Activated CD8-positive, alpha-beta T cell treated with anti-CD3 and anti-CD28 coated beads, Interleukin-2, amount 10 ng/mL, durations not matched to agents 7 days and 5 days (primary cell): ENCODE data around the gene NRN1. TPM values are rescaled to one million over a fixed set of nuclear protein-coding genes. Genes with fewer than 3 reads are reported as not detected.
"Not testable (repeated sequence)": the region's sequence is repeated elsewhere in the genome, so short reads cannot be mapped to it uniquely, and the experiment has no call there.

Experiments
- ATAC-seq: fragments of 150-1000 bp; cut with Tn5 transposase; one replicate; pipeline ENCODE4 v1.10.0; 2021; ENCODE audit warnings: moderate library complexity
- CTCF ChIA-PET: fragments of 350-600 bp; sonication (Branson Sonifier 250); formaldehyde crosslinking; loops from one replicate; lab custom pipeline; 2021; ENCODE audit warnings: antibody characterized with exemption; lab: Charles Lee
- POLR2A ChIA-PET: fragments of 350-600 bp; sonication (Branson Sonifier 250); formaldehyde crosslinking; loops from one replicate; lab custom pipeline; 2021; ENCODE audit warnings: antibody characterized with exemption; lab: Charles Lee
- DNase-seq: peaks from one replicate; pipeline ENCODE4 v3.0.0-alpha.2; 2020
- H3K27ac Mint-ChIP-seq: one replicate; pipeline ENCODE4 v1.8.0; 2021; ENCODE audit warnings: mild to moderate bottlenecking, mixed read lengths
- H3K27me3 Mint-ChIP-seq: one replicate; pipeline ENCODE4 v1.8.0; 2021; ENCODE audit warnings: low read depth, mixed read lengths
- H3K36me3 Mint-ChIP-seq: one replicate; pipeline ENCODE4 v1.8.0; 2021; ENCODE audit warnings: low read depth, mixed read lengths
- H3K4me1 Mint-ChIP-seq: one replicate; pipeline ENCODE4 v1.8.0; 2021; ENCODE audit warnings: low read depth, mixed read lengths
- H3K4me3 Mint-ChIP-seq: one replicate; pipeline ENCODE4 v1.8.0; 2021; ENCODE audit warnings: mild to moderate bottlenecking, mixed read lengths
- H3K9me3 Mint-ChIP-seq: one replicate; pipeline ENCODE4 v1.8.0; 2022; ENCODE audit warnings: mixed read lengths; ENCODE audit not compliant: insufficient read depth
- total RNA-seq, 2 experiments: library from RNA; stranded (reverse); gene quantifications; one replicate each; pipeline ENCODE4 v1.2.3, GENCODE V29; 2021

Gene NRN1, protein sequence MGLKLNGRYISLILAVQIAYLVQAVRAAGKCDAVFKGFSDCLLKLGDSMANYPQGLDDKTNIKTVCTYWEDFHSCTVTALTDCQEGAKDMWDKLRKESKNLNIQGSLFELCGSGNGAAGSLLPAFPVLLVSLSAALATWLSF
- total RNA-seq, result 10 to 100 TPM; 13.3 to 15.3 TPM

GRCh38 chr6:6006428-6007365 is at the start of gene NRN1:
Gene NRN1 (minus strand): TSS chr6:6006925. CDS start chr6:6006749, 176 bp downstream.
- peaks cover 62% of the 10 kb centered on the region for H3K4me1 Mint-ChIP-seq
- H3K9me3 Mint-ChIP-seq, result no peaks in the 10 kb centered on the region
- DNase-seq, result no peak
- ChIA-PET POLR2A (interaction anchor here (0.8 to 1.3 kb wide), 3 partner anchors 9 to 174 kb away, joined by 3 to 4 read pairs (median 3); no protein-coding TSS in a partner anchor), CTCF (interaction anchor here (1.2 to 2.4 kb wide), 4 partner anchors 9 to 536 kb away, joined by 4 to 10 read pairs (median 7); no protein-coding TSS in a partner anchor)
- H3K36me3 Mint-ChIP-seq, result peaks cover 30% of the 10 kb centered on the region
- peak within 1 kb of the TSS; percentile 81 for H3K4me3 Mint-ChIP-seq
- no peak for ATAC-seq
- peak within 1 kb of the TSS; percentile 68 for H3K27ac Mint-ChIP-seq
- peaks cover 68% of the 10 kb centered on the region for H3K27me3 Mint-ChIP-seq

GRCh38 chr6:6052216-6052615 is 45.5 kb upstream of the NRN1 start:
- POLR2A ChIA-PET, result no interaction called here
- H3K4me3 Mint-ChIP-seq, result no peak overlapping the region
- no peaks in the 10 kb centered on the region for H3K36me3 Mint-ChIP-seq
- ATAC-seq (no peak), DNase-seq (no peak)
- H3K4me1 Mint-ChIP-seq, result no peaks in the 10 kb centered on the region
- peaks cover 28% of the 10 kb centered on the region for H3K27me3 Mint-ChIP-seq
- H3K27ac Mint-ChIP-seq, result no peak overlapping the region
- no peaks in the 10 kb centered on the region for H3K9me3 Mint-ChIP-seq
- CTCF ChIA-PET, result no interaction called here

GRCh38 chr6:6046716-6047115 is 40.0 kb upstream of the NRN1 start:
- CTCF ChIA-PET, result no interaction called here
- no peak for ATAC-seq
- Mint-ChIP-seq H3K4me1 (no peaks in the 10 kb centered on the region), H3K9me3 (no peaks in the 10 kb centered on the region), H3K27ac (no peak overlapping the region), H3K36me3 (no peaks in the 10 kb centered on the region), H3K27me3 (peaks cover 26% of the 10 kb centered on the region), H3K4me3 (no peak overlapping the region)
- POLR2A ChIA-PET, result no interaction called here
- DNase-seq, result no peak

DNA sequence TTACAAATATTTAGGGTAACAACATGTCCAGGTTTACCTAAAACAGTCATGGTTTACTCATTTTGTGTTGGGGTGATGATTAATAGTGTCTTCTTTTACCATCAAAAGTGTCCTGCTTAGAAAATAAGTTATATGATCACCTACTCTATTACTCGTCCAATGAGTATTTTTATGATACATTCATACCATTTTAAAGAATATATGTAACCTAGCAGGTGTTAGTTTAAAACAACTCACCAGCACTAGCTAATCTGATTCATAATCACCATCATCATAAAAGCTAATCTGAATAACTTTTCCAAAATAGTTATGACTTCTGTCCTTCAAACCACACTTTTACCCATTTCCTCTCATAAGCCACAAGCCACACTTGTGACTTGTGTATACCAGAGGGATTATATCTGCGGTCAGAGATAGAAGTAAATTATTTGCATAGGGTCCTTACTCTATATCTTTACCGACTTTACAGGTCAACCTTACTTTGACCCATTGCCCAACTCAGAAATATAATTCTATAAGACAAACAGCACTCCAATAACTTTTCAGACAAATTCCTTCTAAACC is 33.3 kb upstream of the NRN1 start:
- DNase-seq, result no peak
- H3K4me3 Mint-ChIP-seq, result no peak overlapping the region
- H3K36me3 Mint-ChIP-seq, result no peaks in the 10 kb centered on the region
- H3K27ac Mint-ChIP-seq, result no peak overlapping the region
- no peaks in the 10 kb centered on the region for H3K9me3 Mint-ChIP-seq
- POLR2A ChIA-PET, result no interaction called here
- no peak for ATAC-seq
- no peaks in the 10 kb centered on the region for H3K4me1 Mint-ChIP-seq
- H3K27me3 Mint-ChIP-seq, result peaks cover 13% of the 10 kb centered on the region
- CTCF ChIA-PET, result no interaction called here

DNA sequence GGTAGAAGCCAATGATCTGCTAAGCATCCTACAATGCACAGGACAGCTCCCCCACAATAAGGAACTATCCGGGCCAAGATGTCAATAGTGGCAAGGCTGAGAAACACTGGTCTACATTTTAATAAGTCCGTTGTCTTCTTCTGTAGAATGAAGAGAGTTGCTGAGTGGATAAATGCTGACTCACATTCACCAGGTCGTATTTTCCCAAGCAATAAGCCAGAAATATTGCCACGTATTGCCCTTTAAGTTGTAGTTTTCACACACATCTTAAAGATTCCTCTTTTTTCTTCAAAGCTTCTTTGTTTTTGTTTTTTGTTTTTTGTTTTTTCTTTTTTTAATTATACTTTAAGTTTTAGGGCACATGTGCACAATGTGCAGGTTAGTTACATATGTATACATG is 30.5 kb upstream of the NRN1 start:
- Mint-ChIP-seq H3K4me1 (no peaks in the 10 kb centered on the region), H3K9me3 (no peaks in the 10 kb centered on the region), H3K27ac (no peak overlapping the region), H3K27me3 (peaks cover 6% of the 10 kb centered on the region), H3K4me3 (no peak overlapping the region), H3K36me3 (no peaks in the 10 kb centered on the region)
- no peak for DNase-seq
- ChIA-PET POLR2A (no interaction called here), CTCF (no interaction called here)
- no peak for ATAC-seq

- H3K4me1 Mint-ChIP-seq, result no peaks in the 10 kb centered on the region
- no peak for ATAC-seq
- ChIA-PET CTCF (no interaction called here), POLR2A (no interaction called here)
- H3K27ac Mint-ChIP-seq, result no peak overlapping the region
- H3K27me3 Mint-ChIP-seq, result no peaks in the 10 kb centered on the region
- H3K36me3 Mint-ChIP-seq, result no peaks in the 10 kb centered on the region
- no peaks in the 10 kb centered on the region for H3K9me3 Mint-ChIP-seq
- H3K4me3 Mint-ChIP-seq, result no peak overlapping the region
- no peak for DNase-seq
Observed at GRCh38 chr6:6033858-6034257, 27.1 kb upstream of the NRN1 start.

DNA sequence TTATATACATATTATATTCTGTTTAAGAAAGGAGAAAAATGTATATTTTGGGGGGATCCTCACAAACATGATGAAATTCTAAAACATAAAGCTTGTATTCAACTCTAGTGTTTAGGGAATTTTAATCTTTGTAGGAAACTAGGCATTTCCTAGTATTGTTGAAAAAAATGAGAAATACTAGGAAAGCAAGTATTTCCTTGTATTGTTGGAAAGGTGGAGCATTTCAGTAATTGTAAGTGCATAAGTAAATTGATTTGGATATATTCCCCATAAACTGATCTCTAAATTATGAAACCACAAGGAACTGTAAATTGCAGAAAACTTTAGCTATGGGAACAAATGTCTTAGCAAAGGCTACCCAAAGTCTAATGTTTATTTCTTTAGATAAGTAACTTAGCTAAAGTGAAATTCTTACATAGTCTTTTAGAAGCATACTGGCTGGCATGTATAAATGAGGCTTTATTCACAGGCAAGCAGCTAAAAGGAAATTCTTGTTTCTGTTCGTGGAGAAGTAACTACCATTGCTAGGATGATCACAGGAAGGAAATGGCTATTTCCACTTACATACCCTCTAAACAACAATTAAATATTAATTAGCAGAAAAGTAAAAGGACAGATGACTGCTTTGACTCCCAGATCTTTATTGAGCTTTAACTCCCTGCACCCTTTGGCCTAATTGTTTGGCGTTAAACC is 19.9 kb upstream of the NRN1 start:
- peaks cover 10% of the 10 kb centered on the region for H3K27me3 Mint-ChIP-seq
- ChIA-PET POLR2A (no interaction called here), CTCF (interaction anchor here (0.6 to 0.8 kb wide), 2 partner anchors 15 to 521 kb away, joined by 3 read pairs; no protein-coding TSS in a partner anchor)
- H3K27ac Mint-ChIP-seq, result no peak overlapping the region
- no peaks in the 10 kb centered on the region for H3K9me3 Mint-ChIP-seq
- ATAC-seq, result no peak
- H3K36me3 Mint-ChIP-seq, result no peaks in the 10 kb centered on the region
- H3K4me1 Mint-ChIP-seq, result no peaks in the 10 kb centered on the region
- DNase-seq, result no peak
- H3K4me3 Mint-ChIP-seq, result no peak overlapping the region

DNA sequence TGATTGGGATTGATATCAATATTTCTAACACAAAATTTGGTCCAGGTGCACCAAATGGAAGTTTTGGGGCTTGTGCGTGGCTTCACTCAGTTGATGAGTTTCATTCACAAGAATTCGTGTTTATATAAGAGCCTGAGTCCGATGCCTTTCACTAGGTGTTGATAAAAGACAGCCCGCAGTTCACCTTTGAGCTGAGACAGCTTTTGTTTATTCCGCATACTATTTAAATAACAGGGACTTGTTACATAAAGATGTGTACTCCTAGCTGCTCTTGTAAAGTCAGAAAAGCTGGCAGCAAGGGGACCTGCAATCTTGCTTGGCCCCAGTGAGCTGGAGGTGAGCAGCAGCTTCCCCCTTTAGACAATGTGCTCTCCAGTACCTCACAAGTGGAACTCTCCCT is 19.0 kb upstream of the NRN1 start:
- H3K9me3 Mint-ChIP-seq, result no peaks in the 10 kb centered on the region

DNA sequence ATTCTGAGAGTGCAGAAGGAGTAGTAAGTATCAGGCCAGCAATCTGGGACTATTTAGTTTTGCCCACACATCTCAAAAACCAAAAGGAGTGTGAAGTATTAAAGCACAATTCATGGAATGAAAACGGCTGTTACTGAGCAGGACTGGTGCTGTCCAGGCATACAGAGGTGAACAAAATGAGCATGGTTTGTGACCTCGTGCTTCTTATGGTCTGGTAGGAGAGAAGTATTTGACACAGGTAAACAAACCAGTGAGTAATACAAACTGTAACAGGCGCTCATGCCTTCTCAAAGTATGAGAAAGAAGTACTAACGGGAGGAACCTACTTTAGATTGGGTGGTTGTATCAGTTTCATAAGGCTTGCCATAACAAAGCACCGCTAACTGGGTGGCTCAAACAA is 17.5 kb upstream of the NRN1 start:
- peaks cover 25% of the 10 kb centered on the region for H3K27me3 Mint-ChIP-seq
- no peak overlapping the region for H3K27ac Mint-ChIP-seq
- H3K4me1 Mint-ChIP-seq, result no peaks in the 10 kb centered on the region
- H3K4me3 Mint-ChIP-seq, result no peak overlapping the region
- CTCF ChIA-PET, result no interaction called here
- DNase-seq (no peak), ATAC-seq (no peak)
- POLR2A ChIA-PET, result no interaction called here
- no peaks in the 10 kb centered on the region for H3K9me3 Mint-ChIP-seq
- no peaks in the 10 kb centered on the region for H3K36me3 Mint-ChIP-seq

More for the DNA sequence above, 19.0 kb upstream of the NRN1 start:
- no peak overlapping the region for H3K27ac Mint-ChIP-seq
- peaks cover 18% of the 10 kb centered on the region for H3K27me3 Mint-ChIP-seq
- H3K4me3 Mint-ChIP-seq, result no peak overlapping the region
- DNase-seq, result no peak
- POLR2A ChIA-PET, result no interaction called here
- CTCF ChIA-PET, result interaction anchor here (0.6 kb wide), 1 partner anchor 522 kb away, joined by 3 read pairs; no protein-coding TSS in a partner anchor
- ATAC-seq, result no peak
- H3K4me1 Mint-ChIP-seq, result no peaks in the 10 kb centered on the region
- H3K36me3 Mint-ChIP-seq, result no peaks in the 10 kb centered on the region

DNA sequence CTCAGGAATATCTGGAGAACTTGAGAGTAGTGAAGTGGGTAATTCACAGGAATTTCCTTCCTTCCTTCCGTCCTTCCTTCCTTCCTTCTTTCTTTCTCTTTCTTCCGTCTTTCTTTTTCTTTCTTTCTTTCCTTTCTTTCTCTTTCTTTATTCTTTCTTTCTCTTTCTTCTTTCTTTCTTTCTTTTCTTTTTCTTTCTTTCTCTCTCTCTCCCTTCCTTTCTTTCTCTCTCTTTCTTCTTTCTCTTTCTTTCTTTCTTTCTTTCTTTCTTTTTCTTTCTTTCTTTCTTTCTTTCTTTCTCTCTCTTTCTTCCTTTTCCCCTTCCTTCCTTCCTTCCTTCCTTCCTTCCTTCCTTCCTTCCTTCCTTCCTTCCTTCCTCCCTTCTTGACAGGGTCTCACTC is 16.1 kb upstream of the NRN1 start:
- H3K9me3 Mint-ChIP-seq, H3K4me1 Mint-ChIP-seq, H3K4me3 Mint-ChIP-seq, ATAC-seq, CTCF ChIA-PET, H3K36me3 Mint-ChIP-seq, DNase-seq, POLR2A ChIA-PET, H3K27ac Mint-ChIP-seq: not testable (repeated sequence)
- H3K27me3 Mint-ChIP-seq, result peaks cover 32% of the 10 kb centered on the region

DNA sequence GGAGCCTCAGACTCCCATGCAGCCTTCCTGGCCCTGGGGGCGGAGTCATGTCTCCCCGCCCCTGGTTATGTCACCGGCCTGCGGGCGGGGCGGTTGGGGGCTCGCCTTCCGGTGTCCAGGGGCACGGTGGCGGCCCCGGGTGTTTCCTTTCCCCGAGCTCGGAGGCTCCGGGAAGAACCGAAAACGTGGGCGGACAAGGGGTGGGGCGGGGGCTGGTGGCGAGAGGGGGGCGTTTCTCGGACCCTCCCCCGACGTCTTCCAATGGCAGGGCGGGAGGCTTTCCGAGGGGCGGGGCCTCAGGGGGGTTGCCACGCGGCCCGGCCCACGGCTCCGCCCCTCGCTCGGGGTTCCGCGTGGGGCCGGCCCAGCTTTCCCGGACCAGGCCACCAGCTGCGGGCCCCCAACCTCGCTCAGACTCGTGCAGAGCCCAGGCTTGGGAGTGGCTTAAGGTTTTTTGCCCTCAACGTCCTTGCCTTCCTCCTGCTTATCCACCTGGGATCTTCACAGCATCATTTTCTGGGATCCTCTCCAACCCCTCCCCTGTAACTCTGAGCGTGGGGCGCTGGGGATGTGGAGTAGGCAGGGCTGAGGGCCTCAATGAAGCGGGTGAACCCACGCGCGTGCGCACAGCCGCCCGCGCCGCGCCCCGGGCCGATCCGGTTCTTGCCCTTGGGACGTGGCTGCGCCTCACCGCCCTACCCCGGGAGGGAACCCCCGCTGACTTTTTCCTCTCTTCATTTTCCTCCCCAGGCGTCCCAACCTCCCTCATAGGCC is 2.1 kb upstream of the NRN1 start:
- Mint-ChIP-seq H3K27ac (peak overlapping the region; percentile 66), H3K9me3 (no peaks in the 10 kb centered on the region), H3K4me1 (peaks cover 44% of the 10 kb centered on the region), H3K36me3 (peaks cover 19% of the 10 kb centered on the region), H3K4me3 (peak overlapping the region; percentile 81), H3K27me3 (peaks cover 66% of the 10 kb centered on the region)
- peak; percentile 69 for ATAC-seq
- ChIA-PET POLR2A (no interaction called here), CTCF (interaction anchor here (0.7 to 2.4 kb wide), 5 partner anchors 11 to 538 kb away, joined by 3 to 10 read pairs (median 4); no protein-coding TSS in a partner anchor)
- peak; percentile 76 for DNase-seq
